ENCODE data around the gene ACP3.
"Not testable (repeated sequence)": the region's sequence is repeated elsewhere in the genome, so short reads cannot be mapped to it uniquely, and the experiment has no call there.

The ACP3 gene

DNA sequence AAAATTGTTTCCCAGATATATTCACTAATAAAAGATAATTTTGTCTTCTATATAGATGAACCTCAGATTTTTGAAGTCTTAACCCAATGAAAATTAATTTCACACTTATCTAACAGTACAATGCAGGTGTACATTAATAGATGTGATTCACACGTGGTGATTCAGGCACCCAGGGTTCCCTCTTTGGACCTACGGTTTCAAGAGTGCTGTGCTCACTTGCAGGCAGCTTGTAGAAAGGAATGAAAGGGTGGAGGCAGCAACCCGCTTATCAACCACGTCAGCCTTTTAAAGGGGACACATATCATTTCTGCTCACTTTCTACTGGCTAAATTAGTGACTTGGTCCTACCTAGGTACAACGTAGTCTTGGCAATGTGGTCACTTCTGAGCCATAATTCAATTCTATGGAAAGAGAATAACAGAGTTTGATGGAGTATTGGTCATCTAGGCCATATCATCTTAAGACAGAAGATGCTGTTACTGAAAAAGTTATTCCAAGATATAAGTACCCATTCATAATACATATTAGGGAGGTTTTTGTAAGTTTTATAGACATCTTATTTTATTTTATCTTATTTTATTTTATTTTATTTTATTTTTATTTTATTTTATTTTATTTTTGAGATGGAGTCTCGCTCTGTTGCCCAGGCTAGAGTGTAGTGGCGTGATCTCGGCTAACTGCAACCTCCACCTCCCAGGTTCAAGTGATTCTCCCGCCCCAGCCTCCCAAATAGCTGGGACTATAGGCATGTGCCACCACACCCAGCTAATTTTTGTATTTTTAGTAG is 37.9 kb downstream of the ACP3 start:
- in situ Hi-C loops (cut with MboI; ENCODE audit: low sequenced_read_pairs), result loop anchor here (25.0 kb wide), 1 partner anchor 293 kb away; no protein-coding TSS in a partner anchor

DNA sequence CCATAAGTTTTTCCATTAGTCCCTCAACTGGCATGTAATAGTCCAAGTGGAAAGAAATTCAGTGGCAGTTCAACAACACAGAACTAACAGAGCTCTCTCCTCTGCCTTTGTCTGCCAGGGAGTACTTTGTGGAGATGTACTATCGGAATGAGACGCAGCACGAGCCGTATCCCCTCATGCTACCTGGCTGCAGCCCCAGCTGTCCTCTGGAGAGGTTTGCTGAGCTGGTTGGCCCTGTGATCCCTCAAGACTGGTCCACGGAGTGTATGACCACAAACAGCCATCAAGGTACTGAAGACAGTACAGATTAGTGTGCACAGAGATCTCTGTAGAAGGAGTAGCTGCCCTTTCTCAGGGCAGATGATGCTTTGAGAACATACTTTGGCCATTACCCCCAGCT is 39.4 kb downstream of the ACP3 start:
- in situ Hi-C loops (cut with MboI; ENCODE audit: low sequenced_read_pairs), result loop anchor here (25.0 kb wide), 1 partner anchor 294 kb away; no protein-coding TSS in a partner anchor

DNA sequence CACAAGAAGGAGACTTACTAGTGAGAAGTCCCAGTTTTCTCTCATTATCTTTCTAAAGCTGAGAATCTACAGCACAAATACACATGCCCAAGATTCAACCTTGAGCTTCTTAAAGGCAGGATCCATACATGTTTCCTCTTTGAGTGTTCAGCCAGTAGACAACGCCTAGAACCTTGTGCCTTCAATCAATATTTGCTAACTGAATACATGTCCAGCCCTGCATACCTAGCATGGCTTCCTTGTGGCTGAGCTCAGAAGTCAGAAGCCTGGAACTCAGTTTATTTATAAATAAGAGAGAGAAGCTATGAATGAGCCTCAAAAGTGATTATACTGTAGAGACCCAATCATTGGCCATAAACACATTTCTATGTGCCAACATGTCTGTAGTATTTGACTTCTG is 43.5 kb downstream of the ACP3 start:
- in situ Hi-C loops (cut with MboI; ENCODE audit: low sequenced_read_pairs), result loop anchor here (25.0 kb wide), 1 partner anchor 298 kb away; no protein-coding TSS in a partner anchor

DNA sequence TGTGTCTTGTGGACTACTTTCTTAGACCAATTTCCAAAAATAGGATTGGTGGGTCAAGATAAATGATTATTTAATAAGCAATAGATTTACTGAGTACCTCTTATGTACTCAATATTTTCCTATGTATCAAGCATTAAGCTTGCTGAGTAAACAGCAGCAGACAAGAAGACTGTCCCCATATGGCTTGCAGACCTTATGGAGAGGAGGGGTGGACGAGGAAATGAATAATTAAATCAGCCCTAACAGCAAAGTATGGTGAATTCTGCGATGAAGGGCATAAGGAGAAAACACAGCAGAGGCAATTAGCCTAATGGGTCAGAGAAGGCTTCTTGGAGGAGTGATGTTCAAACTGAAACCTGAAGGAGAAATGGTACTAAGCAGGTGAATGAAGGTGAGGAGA is 45.1 kb downstream of the ACP3 start:
- in situ Hi-C loops (cut with MboI; ENCODE audit: low sequenced_read_pairs), result loop anchor here (25.0 kb wide), 1 partner anchor 300 kb away; no protein-coding TSS in a partner anchor

GRCh38 chr3:132368515-132368914 is 51.3 kb downstream of the ACP3 start:
- in situ Hi-C loops (cut with MboI; ENCODE audit: low sequenced_read_pairs), result loop anchor here (25.0 kb wide), 1 partner anchor 306 kb away; no protein-coding TSS in a partner anchor

DNA sequence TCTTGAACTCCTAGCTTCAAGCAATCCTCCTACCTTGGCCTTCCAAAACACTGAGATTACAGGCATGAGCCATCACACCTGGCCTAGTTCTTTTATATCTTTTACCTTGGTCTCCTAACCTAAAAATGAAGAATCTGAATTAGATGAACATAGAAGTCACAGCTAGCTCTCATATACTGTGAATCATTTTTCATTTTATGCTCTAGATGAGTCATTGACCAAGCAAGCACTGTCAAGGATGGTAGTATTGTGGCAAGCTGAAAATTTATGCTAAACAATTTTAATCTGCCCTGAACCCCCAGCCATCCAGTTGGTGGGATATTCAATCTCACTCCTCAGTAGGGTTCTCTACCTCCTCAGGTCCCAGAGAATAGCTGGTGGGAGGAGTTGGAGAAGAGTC is 51.8 kb downstream of the ACP3 start:
- in situ Hi-C loops (cut with MboI; ENCODE audit: low sequenced_read_pairs), result loop anchor here (25.0 kb wide), 1 partner anchor 307 kb away; no protein-coding TSS in a partner anchor

DNA sequence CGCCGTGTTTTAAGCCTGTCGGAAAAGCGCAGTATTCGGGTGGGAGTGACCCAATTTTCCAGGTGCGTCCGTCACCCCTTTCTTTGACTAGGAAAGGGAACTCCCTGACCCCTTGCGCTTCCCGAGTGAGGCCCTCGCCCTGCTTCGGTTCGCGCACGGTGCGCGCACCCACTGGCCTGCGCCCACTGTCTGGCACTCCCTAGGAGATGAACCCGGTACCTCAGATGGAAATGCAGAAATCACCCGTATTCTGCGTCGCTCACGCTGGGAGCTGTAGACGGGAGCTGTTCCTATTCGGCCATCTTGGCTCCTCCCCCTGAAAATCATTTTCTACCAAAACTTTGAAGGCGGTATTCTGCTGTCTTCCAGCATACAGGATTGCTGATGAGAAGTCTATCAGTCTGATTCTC is 59.7 kb downstream of the ACP3 start:
- in situ Hi-C loops (cut with MboI; ENCODE audit: low sequenced_read_pairs), result not testable (repeated sequence)

GRCh38 chr3:132378048-132378762 is 61.0 kb downstream of the ACP3 start:
- in situ Hi-C loops (cut with MboI; ENCODE audit: low sequenced_read_pairs), result no loop called here

DNA sequence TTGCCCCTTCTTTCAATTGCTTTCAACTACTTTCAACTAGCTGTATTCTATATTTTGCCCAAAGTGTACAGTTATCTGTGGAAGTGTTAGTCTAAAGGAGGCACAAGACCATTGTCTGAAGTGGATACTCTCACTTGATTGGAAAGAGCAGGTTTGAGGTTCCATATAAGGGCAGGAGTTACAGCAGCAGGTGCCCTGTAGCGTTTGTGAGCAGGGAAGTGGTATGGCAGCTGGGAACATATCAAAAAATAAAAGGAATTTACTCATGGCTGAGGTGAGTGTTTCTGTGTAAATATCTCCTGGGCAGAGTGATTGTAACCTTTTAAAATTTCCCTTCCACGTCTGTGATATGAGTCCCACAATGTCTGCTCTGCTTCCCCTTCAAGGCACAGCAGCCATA is 61.6 kb downstream of the ACP3 start:
- in situ Hi-C loops (cut with MboI; ENCODE audit: low sequenced_read_pairs), result no loop called here

DNA sequence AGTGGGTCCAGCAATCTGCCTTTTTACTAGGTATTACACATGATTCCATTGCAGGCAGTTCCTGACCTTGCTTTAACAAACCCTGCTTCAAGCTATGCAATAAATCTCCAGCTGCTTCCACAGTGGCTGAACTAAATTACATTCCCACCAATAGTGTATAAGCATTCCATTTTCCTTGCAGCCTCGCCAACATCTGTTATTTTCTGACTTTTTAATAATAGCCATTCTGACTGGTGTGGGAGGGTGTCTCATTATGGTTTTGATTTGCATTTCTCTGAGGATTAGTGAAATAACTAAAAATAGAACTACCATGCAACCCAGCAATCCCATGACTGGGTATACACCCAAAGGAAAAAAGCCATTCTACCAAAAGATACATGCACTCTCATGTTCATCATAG is 63.7 kb downstream of the ACP3 start:
- in situ Hi-C loops (cut with MboI; ENCODE audit: low sequenced_read_pairs), result no loop called here

DNA sequence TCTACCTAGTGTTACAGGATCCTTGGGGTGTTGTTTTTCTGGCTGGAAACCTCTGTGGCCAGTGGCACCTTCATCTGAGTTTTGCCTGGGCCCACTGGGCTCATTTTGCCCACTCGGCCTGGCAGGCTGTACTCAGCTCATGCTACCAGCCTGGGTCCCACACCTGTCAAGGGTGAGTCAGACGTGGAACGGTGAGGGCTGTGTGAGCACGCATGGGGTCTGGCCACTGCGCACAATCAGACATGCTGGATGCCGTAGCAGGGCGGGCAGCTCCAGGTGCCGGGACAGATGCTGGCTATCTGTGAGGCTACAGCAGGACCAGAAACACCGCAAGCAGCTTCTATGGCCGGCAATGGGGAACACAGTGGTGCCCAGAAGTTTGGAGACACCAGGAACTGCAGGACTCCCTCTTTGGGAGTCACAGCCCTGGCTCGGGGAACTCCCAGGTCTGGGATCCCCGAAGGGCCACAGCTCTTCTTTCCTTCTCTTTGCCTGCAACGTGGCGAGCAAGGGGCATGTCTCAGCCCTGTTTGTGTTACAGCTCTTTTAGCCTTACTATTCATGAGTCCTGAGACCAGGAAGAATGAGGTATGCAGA is 64.2 kb downstream of the ACP3 start:
- in situ Hi-C loops (cut with MboI; ENCODE audit: low sequenced_read_pairs), result no loop called here

DNA sequence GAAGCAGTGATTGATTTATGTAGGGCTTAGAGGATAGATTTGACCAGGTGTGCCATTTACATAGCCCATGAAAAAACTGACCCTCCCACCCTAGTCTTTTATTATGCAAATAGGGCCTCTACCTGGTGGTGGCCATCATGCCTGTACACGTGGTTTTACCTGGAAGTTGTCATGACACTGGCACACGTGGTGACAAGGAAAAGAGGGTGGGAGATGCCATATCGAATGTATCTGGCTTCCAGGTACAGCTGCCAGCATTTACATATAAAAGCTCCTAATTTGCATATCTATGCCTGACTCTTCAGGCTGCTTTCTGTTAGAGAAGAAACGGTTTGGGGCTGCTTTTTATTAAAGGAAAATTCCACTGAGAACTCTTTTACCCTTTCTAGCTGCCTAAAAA is 65.1 kb downstream of the ACP3 start:
- in situ Hi-C loops (cut with MboI; ENCODE audit: low sequenced_read_pairs), result no loop called here

- in situ Hi-C loops (cut with MboI; ENCODE audit: low sequenced_read_pairs), result no loop called here
Measured at GRCh38 chr3:132382688-132383194, 65.5 kb downstream of the ACP3 start.

- in situ Hi-C loops (cut with MboI; ENCODE audit: low sequenced_read_pairs), result no loop called here
Measured at GRCh38 chr3:132386259-132386658, 69.1 kb downstream of the ACP3 start.

GRCh38 chr3:132392675-132393074 is 75.5 kb downstream of the ACP3 start:
- in situ Hi-C loops (cut with MboI; ENCODE audit: low sequenced_read_pairs), result not testable (repeated sequence)

- in situ Hi-C loops (cut with MboI; ENCODE audit: low sequenced_read_pairs), result no loop called here
Measured at GRCh38 chr3:132394320-132394719, 77.1 kb downstream of the ACP3 start.

- in situ Hi-C loops (cut with MboI; ENCODE audit: low sequenced_read_pairs), result no loop called here
Measured at GRCh38 chr3:132395126-132395525, 77.9 kb downstream of the ACP3 start.

GRCh38 chr3:132396255-132396654 is 79.0 kb downstream of the ACP3 start:
- in situ Hi-C loops (cut with MboI; ENCODE audit: low sequenced_read_pairs), result no loop called here

DNA sequence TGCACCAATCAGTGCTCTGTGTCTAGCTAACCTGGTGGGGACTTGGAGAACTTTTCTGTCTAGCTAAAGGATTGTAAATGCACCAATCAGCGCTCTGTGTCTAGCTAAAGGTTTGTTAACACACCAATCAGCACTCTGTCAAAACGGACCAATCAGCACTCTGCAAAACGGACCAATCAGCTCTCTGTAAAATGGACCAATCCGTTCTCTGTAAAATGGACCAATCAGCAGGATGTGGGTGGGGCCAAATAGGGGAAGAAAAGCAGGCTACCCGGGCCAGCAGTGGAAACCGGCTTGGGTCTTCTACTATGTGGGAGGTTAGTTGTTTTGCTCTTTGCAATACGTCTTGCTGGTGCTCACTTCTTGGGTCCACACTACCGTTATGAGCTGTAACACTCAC is 79.6 kb downstream of the ACP3 start:
- in situ Hi-C loops (cut with MboI; ENCODE audit: low sequenced_read_pairs), result not testable (repeated sequence)

- in situ Hi-C loops (cut with MboI; ENCODE audit: low sequenced_read_pairs), result no loop called here
Measured at GRCh38 chr3:132399054-132399929, 82.1 kb downstream of the ACP3 start.

Measured in HL-60/S4 (cell line).